KOPT-K1 (cell line): ENCODE data around the gene ETS1.

Experiments used
- H3K27ac ChIP-seq: fragments of 200-600 bp; sonication (generic); 2 replicates; pipeline ENCODE4 v1.5.1; 2016; ENCODE audit warnings: antibody characterized with exemption, mild to moderate bottlenecking, low read depth, low read length; ENCODE audit not compliant: poor library complexity, severe bottlenecking
- H3K36me3 ChIP-seq: fragments of 200-600 bp; sonication (generic); 2 replicates; pipeline ENCODE4 v1.5.1; 2017; ENCODE audit warnings: antibody characterized with exemption, mild to moderate bottlenecking, low read length, moderate library complexity; ENCODE audit not compliant: insufficient read depth
- H3K9me3 ChIP-seq: fragments of 200-600 bp; sonication (generic); 2 replicates; pipeline ENCODE4 v1.5.1; 2017; ENCODE audit warnings: antibody characterized with exemption, low read length, mild to moderate bottlenecking; ENCODE audit not compliant: insufficient read depth, poor library complexity, severe bottlenecking

ETS1 gene

GRCh38 chr11:128519338-128519737 is 68.0 kb downstream of the ETS1 start:
- Histone ChIP-seq H3K9me3 (no peaks in the 10 kb centered on the region), H3K36me3 (peaks cover 42% of the 10 kb centered on the region), H3K27ac (peak overlapping the region; percentile 99)

GRCh38 chr11:128518493-128519207 is 68.7 kb downstream of the ETS1 start:
- Histone ChIP-seq H3K27ac (peak overlapping the region; percentile 99), H3K36me3 (peaks cover 49% of the 10 kb centered on the region), H3K9me3 (no peaks in the 10 kb centered on the region)

- Histone ChIP-seq H3K36me3 (peaks cover 59% of the 10 kb centered on the region), H3K27ac (peak overlapping the region; percentile 99)
Measured at GRCh38 chr11:128517451-128518230, 69.7 kb downstream of the ETS1 start.

DNA sequence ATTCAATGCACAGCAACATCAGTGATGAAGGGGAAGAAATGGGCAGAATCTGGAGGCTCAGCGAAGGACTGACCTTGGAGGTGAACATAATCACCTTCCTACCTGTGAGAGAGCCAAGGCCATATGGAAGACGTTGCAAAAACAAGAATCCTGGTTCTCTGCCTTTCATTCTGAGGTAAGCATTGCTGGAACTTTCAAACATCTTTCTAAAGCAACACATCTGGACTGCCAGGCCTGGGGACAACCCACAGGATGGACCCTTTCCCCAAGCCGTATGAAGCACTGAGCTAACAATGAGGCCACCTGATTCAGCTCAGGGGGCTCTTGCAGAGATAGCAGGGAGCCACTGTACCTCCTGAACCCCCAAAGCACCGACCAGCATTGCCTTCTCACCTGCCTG is 70.5 kb downstream of the ETS1 start:
- Histone ChIP-seq H3K27ac (peak overlapping the region; percentile 99), H3K36me3 (peaks cover 67% of the 10 kb centered on the region), H3K9me3 (no peaks in the 10 kb centered on the region)

More at GRCh38 chr11:128517451-128518230, 69.7 kb downstream of the ETS1 start:
- H3K9me3 ChIP-seq = no peaks in the 10 kb centered on the region

DNA sequence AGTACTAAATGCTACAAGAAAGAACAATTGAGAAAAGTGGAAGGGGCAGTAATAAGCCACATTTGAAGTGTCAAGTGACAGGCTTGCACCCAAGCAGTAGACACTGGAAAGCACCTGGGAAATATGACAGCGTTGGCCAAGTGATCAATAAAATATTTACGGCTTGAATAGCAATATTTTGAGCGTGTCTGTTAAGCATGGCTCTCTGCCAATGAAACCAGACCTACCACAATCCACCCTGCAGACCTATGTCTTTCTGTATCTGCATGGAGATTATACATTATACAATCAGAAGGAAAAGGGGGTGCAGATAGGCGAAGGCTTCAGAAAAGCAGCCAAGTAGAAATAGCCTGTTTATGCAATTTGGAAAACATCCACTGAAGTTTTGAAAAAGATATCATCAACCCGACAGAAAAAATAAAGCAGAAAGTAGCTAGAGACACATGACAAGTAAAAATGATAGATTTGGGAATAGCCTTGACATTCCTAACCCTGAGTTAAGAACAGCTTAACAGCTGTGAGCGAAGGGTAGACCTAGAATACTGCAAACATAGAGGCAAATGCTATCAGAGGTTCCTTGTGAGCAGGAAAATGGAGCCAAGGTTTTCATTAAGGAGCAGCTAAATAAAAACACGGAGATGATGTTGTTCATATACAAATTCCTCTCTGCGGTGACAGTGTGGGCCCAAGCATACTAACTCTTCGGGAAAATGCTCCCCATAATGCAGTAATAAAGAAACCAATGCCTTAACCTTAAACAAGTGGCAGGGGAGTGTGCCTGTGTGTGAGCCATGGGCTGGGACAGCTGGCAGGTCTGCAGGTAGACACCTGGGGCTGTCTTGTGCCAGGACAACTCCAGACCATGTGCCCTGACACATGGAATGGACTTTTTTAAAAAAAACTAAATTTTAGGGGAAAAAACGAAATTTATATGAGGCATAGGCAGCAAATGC is 71.3 kb downstream of the ETS1 start:
- Histone ChIP-seq H3K36me3 (peaks cover 74% of the 10 kb centered on the region), H3K27ac (peak overlapping the region; percentile 99)

GRCh38 chr11:128515086-128515485 is 72.3 kb downstream of the ETS1 start:
- peaks cover 84% of the 10 kb centered on the region for H3K36me3 ChIP-seq
- H3K9me3 ChIP-seq = no peaks in the 10 kb centered on the region
- peak overlapping the region; percentile 99 for H3K27ac ChIP-seq

More for the DNA sequence above, 71.3 kb downstream of the ETS1 start:
- H3K9me3 ChIP-seq = no peaks in the 10 kb centered on the region

DNA sequence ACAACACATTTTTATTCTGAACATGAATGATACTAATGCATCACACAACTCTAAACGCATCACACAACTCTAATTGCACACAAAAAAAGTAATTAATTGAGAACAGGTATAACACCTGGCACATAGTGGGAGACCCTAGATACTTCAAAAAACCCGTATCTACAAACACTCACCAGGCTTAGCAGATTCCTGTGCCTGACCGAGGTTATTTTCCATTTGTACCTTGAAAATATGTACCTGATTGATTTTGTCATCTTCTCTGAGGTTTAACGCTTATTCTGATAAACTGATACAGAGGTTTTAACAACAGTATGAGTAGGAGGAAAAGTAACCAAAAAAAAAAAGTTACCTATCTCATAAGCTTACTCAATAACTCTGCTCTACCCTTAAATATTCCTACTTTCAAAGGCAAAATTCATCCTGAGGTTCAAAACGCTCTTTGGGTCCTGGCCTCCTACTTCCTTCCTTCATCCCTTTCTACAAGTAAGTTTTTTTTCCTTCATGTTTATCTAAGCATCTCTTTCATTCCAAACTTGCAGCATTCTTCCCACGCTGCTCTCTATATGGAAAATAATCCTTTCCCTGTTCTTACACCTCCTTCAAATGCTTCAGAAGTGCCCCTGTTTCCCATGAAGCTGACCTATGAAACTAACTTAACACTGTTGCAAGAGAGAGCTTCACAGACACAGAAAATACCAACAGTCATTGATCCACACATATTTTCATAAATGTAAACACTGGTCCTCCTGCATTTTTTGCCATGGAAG is 73.3 kb downstream of the ETS1 start:
- Histone ChIP-seq H3K27ac (peak overlapping the region; percentile 99), H3K9me3 (no peaks in the 10 kb centered on the region), H3K36me3 (peaks cover 91% of the 10 kb centered on the region)

DNA sequence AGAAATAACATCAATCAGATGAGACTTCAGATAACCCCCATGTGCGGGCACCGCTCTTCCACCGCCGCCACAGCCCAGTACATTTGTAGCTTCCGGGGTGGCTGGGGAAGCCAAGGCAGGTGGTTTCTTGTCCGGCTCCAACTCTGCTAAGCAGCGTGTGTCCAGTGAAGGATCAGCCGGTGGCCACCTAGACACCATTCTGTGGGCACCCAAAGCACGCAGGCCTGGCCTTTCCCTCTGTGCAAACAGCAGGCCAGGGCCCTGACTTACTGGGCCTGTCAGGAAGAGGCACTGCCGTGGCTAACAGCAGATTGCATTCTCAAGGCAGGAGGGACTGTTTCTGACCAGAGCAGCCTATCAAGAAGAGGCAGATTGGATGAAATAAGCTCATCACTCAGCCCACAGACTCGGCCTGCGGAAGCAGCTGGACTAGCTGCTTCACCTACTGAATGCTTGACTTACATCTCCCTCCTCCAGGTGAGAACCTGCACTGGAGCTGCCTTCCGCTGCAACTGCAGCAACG is 74.8 kb downstream of the ETS1 start:
- Histone ChIP-seq H3K27ac (peak overlapping the region; percentile 10), H3K36me3 (peaks cover 94% of the 10 kb centered on the region), H3K9me3 (no peaks in the 10 kb centered on the region)

DNA sequence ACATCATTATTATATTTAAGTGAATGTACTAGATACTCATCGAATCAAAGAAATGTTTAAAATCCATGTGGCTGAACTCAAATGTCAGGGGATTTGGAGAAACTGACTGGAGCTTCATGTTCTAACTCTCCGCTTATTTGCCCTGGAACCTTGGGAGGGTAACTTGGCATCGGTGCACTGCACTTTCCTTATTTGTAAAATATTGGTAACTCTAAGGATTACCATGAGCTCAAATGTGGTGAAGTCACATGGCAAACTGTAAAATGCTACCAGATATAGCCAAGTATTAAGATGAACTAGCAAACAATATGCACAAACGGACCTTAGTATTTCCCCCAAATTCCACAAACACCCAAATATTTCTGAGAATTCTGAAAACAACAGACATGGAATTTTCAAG is 75.6 kb downstream of the ETS1 start:
- Histone ChIP-seq H3K27ac (no peak overlapping the region), H3K9me3 (no peaks in the 10 kb centered on the region), H3K36me3 (peaks cover 94% of the 10 kb centered on the region)

- Histone ChIP-seq H3K27ac (no peak overlapping the region), H3K36me3 (peaks cover 97% of the 10 kb centered on the region)
Measured at GRCh38 chr11:128509621-128510389, 77.6 kb downstream of the ETS1 start.

DNA sequence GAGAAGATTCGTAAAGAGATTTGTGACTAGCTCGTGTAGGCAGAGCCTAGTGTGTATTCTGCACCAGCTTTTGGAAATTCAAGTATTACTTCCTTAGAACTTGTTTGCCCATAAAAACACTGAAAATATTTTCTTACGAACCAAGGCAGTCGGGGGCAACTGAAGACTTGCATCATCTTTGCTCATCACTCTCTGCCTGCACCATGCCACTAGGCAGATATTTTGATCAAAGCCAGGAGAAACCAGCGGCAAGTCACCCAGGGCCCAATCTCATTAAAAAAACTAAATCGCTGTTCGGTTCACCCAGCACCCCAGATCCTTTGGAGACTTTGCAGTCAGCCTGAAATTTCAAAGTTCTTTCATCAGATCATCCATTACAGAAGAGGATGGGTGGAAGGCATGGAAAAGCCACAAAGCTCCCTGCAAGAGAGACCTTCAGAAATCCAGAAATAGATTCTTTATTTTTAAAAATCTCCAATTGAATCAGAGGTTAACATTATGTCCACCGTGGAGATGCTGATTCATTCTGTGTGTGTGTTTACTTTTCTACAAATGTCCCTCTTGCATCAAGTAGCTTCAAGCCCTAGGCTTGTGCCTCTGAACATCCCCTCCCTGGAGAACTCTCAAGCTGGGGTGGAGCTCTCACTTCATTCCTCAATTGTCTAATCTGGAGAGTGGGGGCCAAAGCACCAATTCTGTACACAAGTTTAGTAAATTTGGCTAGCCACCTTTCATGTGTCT is 78.4 kb downstream of the ETS1 start:
- H3K27ac ChIP-seq = peak overlapping the region; percentile 2
- H3K9me3 ChIP-seq = no peaks in the 10 kb centered on the region
- H3K36me3 ChIP-seq = peaks cover 98% of the 10 kb centered on the region

More at GRCh38 chr11:128509621-128510389, 77.6 kb downstream of the ETS1 start:
- no peaks in the 10 kb centered on the region for H3K9me3 ChIP-seq

- peaks cover 95% of the 10 kb centered on the region for H3K36me3 ChIP-seq
- no peak overlapping the region for H3K27ac ChIP-seq
- no peaks in the 10 kb centered on the region for H3K9me3 ChIP-seq
Measured at GRCh38 chr11:128507936-128508335, 79.4 kb downstream of the ETS1 start.
